ENCODE measurements around the gene GUCA1A.
A peak's percentile ranks its signal among the peaks of the same experiment; 100 is the strongest.

GUCA1A gene

DNA sequence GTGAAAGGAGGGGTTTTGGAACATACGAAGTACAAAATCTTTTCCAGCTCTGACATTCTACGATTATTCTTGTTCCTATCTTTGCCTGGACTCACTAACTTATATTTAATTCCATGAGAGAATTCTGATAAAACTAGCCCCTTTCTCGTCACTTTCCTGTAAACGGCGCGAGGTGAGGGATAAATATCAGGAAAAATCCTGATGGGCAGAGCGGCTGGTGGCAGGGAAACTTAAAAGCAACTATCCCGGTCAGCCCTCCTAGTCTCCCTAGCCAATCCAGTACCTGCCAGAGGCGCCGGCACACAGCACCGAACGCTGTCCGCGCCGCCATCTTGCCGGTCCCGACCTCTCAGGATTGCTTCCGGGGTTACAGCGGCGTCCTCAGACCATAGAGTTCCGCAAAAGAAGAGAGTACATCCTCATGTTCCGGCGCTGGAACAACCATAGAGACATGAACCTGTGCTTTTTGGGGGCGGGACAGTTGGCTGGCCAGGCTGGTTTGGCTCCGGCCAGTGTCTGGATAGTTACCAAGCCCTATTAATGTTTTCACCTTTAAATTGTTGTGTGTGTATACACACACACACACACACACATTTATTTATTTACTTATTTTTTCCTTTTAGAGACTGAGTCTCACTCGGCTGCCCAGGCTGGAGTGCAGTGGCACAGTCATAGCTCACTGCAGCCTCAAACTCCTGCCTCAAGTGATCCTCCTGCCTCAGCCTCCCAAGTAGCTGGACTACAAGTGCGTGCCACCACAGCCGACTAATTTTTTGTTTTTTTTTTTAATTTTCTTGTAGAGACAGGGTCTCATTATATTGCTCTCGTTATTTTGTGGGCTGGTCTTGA, 44.6 kb downstream of the GUCA1A start, which contains the start of gene MRPS10:
MRPS10 (minus strand) TSS at position 343 of the 849 bp plus-strand sequence; CDS start at position 331, 12 bp downstream.
- peak; percentile 89 for DNase-seq (ENCODE audit: low spot score)
- H3K9me3 Mint-ChIP-seq = no peaks in the 10 kb centered on the region
- H3K4me1 Mint-ChIP-seq (ENCODE audit: low read depth) = peaks cover 18% of the 10 kb centered on the region
- peaks cover 14% of the 10 kb centered on the region for H3K36me3 Mint-ChIP-seq (ENCODE audit: low read depth)
- no peaks in the 10 kb centered on the region for H3K27me3 Mint-ChIP-seq (ENCODE audit: low read depth)
- peak within 1 kb of the TSS; percentile 91 for H3K27ac Mint-ChIP-seq
- peak within 1 kb of the TSS; percentile 100 for H3K4me3 Mint-ChIP-seq

DNA sequence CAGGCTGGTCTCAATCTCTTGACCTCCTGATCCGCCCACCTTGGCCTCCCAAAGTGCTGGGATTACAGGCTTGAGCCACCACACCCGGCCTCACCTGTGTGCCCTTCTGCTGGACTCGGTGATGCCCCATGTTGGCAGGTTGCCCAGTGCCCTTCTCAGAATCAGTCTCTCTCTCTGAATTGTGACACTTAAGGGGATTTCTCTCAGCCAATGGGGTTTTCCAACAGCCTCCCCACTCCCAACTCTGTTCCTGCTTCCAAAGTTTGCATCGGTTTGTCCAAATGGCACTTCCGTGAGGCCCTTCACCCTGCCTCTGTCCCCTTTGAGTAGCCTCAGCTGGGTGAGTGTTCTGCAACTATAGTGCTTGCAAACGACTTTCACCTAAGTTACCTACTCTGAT, 47.6 kb downstream of the GUCA1A start:
- Mint-ChIP-seq H3K9me3 (no peaks in the 10 kb centered on the region), H3K4me3 (no peak overlapping the region), H3K4me1 (ENCODE audit: low read depth) (peaks cover 19% of the 10 kb centered on the region), H3K27me3 (ENCODE audit: low read depth) (no peaks in the 10 kb centered on the region), H3K36me3 (ENCODE audit: low read depth) (peaks cover 4% of the 10 kb centered on the region), H3K27ac (no peak overlapping the region)
- DNase-seq (ENCODE audit: low spot score) = no peak

GRCh38 chr6:42221546-42221945, 48.4 kb downstream of the GUCA1A start:
- H3K27ac Mint-ChIP-seq = no peak overlapping the region
- no peaks in the 10 kb centered on the region for H3K27me3 Mint-ChIP-seq (ENCODE audit: low read depth)
- H3K9me3 Mint-ChIP-seq = no peaks in the 10 kb centered on the region
- peaks cover 16% of the 10 kb centered on the region for H3K4me1 Mint-ChIP-seq (ENCODE audit: low read depth)
- H3K4me3 Mint-ChIP-seq = no peak overlapping the region
- DNase-seq (ENCODE audit: low spot score) = no peak
- peaks cover 8% of the 10 kb centered on the region for H3K36me3 Mint-ChIP-seq (ENCODE audit: low read depth)

GRCh38 chr6:42222448-42222847, 49.3 kb downstream of the GUCA1A start:
- no peak overlapping the region for H3K4me3 Mint-ChIP-seq
- H3K9me3 Mint-ChIP-seq = no peaks in the 10 kb centered on the region
- no peak overlapping the region for H3K27ac Mint-ChIP-seq
- no peak for DNase-seq (ENCODE audit: low spot score)
- H3K4me1 Mint-ChIP-seq (ENCODE audit: low read depth) = peaks cover 11% of the 10 kb centered on the region
- no peaks in the 10 kb centered on the region for H3K27me3 Mint-ChIP-seq (ENCODE audit: low read depth)
- H3K36me3 Mint-ChIP-seq (ENCODE audit: low read depth) = peaks cover 7% of the 10 kb centered on the region

DNA sequence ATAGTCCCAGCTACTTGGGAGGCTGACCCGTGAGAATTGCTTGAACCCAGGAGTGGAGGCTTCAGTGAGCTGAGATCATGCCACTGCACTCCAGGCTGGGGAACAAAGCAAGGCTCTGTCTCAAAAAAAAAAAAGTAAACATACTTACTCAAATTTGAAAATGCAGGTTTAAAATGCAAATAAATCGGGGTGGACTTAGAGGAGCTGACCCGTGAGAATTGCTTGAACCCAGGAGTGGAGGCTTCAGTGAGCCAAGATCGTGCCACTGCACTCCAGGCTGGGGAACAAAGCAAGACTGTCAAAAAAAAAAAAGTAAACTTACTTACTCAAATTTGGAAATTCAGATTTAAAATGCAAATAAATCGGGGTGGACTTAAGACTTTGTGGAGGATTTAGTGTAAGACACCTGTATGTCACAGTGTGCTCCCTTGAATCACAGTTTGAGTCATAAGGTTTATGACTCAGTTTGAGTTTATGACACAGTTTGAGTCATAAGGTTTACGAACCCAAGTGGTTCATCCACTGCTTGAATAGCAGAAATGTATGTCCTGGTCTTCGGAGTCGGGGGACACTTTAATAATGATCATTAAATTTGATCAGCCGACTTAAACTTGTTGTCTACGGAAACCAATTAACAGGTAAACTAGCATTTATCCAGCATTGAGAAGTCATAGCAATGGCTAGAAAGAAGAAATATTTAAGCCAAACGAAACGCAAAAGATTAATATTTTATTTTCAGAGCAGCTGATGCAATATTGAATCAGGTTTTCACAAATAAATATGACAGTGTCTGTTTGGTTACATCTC, 51.3 kb downstream of the GUCA1A start:
- DNase-seq (ENCODE audit: low spot score) = peak; percentile 20
- H3K4me3 Mint-ChIP-seq = no peak overlapping the region
- H3K27me3 Mint-ChIP-seq (ENCODE audit: low read depth) = no peaks in the 10 kb centered on the region
- H3K9me3 Mint-ChIP-seq = no peaks in the 10 kb centered on the region
- no peak overlapping the region for H3K27ac Mint-ChIP-seq
- H3K36me3 Mint-ChIP-seq (ENCODE audit: low read depth) = peaks cover 12% of the 10 kb centered on the region
- H3K4me1 Mint-ChIP-seq (ENCODE audit: low read depth) = peaks cover 6% of the 10 kb centered on the region

- no peak for DNase-seq (ENCODE audit: low spot score)
- Mint-ChIP-seq H3K36me3 (ENCODE audit: low read depth) (peaks cover 13% of the 10 kb centered on the region), H3K4me3 (no peak overlapping the region), H3K4me1 (ENCODE audit: low read depth) (peaks cover 6% of the 10 kb centered on the region), H3K9me3 (no peaks in the 10 kb centered on the region), H3K27ac (no peak overlapping the region), H3K27me3 (ENCODE audit: low read depth) (no peaks in the 10 kb centered on the region)
These were observed 51.8 kb downstream of the GUCA1A start for GRCh38 chr6:42225029-42225339.

- H3K36me3 Mint-ChIP-seq (ENCODE audit: low read depth) = peaks cover 13% of the 10 kb centered on the region
- H3K27me3 Mint-ChIP-seq (ENCODE audit: low read depth) = no peaks in the 10 kb centered on the region
- H3K4me1 Mint-ChIP-seq (ENCODE audit: low read depth) = peaks cover 6% of the 10 kb centered on the region
- H3K9me3 Mint-ChIP-seq = no peaks in the 10 kb centered on the region
- H3K4me3 Mint-ChIP-seq = no peak overlapping the region
- H3K27ac Mint-ChIP-seq = no peak overlapping the region
- DNase-seq (ENCODE audit: low spot score) = no peak
These were observed 52.3 kb downstream of the GUCA1A start for GRCh38 chr6:42225419-42225818.

DNA sequence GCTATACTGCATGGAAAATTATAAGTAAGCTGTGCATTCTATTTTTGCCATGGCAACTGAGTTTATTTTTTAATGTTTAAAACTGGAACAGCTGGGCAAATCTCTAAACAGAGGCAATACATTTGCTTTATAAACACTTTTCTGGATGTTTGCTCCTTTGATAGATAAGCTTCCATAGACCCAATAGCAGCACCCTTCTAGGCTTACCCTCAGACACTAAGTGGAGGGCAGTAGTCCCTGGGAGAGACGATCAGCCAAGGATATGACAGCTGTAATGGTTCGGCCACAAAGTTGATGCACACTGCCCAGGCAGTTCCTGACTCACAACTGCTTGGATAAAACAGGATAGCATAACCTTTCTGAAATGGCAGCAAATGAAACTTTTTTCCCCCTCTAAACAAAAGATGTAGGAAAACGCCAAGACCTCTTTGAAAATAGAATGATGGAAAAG, 53.0 kb downstream of the GUCA1A start:
- DNase-seq (ENCODE audit: low spot score) = no peak
- Mint-ChIP-seq H3K9me3 (no peaks in the 10 kb centered on the region), H3K27ac (no peak overlapping the region), H3K4me1 (ENCODE audit: low read depth) (peaks cover 6% of the 10 kb centered on the region), H3K27me3 (ENCODE audit: low read depth) (no peaks in the 10 kb centered on the region), H3K4me3 (no peak overlapping the region), H3K36me3 (ENCODE audit: low read depth) (peaks cover 13% of the 10 kb centered on the region)

DNA sequence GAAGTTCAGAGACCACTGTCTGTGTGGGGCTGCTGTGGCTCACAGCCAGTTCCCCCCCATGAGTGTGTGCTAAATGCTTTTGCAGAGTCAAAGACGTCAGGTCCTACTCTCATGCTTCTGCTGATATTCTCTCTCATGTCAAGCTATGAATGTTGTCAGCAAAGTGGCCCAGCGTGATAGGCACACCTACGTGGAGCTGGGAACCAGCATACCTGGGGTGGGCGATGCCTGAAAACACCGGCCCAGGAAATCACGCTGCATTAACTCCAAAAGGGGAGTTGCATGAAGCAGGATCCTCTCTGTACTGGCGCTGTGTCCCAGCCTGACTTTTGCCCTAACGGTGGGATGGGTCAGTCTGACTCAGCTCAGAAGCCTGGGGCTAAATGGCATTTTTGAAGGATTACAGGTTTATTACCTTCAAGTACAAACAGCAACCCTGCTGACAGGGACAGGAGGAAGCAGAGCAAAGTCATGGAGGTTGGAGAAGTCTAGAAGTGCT, 53.5 kb downstream of the GUCA1A start:
- no peak overlapping the region for H3K27ac Mint-ChIP-seq
- no peaks in the 10 kb centered on the region for H3K9me3 Mint-ChIP-seq
- H3K27me3 Mint-ChIP-seq (ENCODE audit: low read depth) = no peaks in the 10 kb centered on the region
- H3K4me3 Mint-ChIP-seq = no peak overlapping the region
- H3K4me1 Mint-ChIP-seq (ENCODE audit: low read depth) = peaks cover 6% of the 10 kb centered on the region
- H3K36me3 Mint-ChIP-seq (ENCODE audit: low read depth) = peaks cover 13% of the 10 kb centered on the region
- DNase-seq (ENCODE audit: low spot score) = no peak

DNA sequence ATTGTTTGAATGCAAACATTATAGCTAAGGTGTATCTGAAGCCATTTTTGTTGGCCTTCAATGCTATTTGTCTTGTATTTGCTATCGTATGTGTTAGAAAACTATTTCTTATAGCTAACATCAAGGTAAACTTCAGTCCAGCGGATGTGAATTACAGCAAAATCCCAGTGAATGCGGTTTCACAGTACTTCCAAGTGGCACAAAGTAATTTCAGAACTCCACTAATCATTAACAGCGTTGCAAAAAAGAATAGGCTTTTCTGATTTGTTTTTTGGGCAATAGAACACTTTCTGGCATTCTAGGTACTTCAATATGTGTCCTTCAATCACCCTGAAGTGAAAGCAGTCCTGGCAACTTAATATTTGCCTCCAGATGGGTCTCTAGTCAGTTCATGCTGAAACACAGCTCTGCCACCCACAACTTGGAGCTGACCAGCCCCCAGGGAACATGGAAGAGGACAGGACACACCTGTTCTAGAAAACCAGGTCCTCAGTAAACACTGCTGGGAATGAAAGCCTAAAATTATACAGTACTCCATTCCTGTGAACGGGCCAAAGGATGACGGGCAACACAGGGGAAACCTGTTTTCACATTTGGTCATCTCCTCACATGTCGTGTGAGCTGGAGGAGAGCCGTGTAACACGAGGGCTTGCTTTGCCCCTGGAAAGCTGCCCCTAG, 54.1 kb downstream of the GUCA1A start:
- Mint-ChIP-seq H3K4me3 (no peak overlapping the region), H3K36me3 (ENCODE audit: low read depth) (peaks cover 16% of the 10 kb centered on the region), H3K4me1 (ENCODE audit: low read depth) (peaks cover 6% of the 10 kb centered on the region), H3K27ac (no peak overlapping the region), H3K9me3 (no peaks in the 10 kb centered on the region), H3K27me3 (ENCODE audit: low read depth) (no peaks in the 10 kb centered on the region)
- no peak for DNase-seq (ENCODE audit: low spot score)

DNA sequence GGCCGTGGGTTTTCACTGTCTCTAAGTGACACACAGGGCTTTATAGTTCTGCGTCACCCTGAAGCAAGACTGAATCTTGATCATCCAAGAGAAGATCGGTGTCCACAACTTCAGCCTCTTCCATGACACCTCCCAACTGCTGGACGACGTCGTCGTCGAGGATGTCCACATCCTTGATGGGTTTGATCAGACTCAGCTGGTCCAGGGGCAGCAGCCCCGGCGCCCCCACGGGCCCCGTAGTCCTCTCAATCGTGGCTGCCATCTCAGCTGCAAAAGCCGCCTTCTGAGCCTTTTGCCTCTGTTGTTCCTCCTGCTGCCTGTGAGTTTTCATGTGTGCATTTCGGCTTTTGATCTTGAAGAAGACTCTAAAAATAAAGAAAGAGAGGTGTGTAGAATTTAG, 55.1 kb downstream of the GUCA1A start:
- Mint-ChIP-seq H3K27ac (no peak overlapping the region), H3K4me1 (ENCODE audit: low read depth) (peaks cover 6% of the 10 kb centered on the region), H3K36me3 (ENCODE audit: low read depth) (peaks cover 22% of the 10 kb centered on the region), H3K9me3 (no peaks in the 10 kb centered on the region), H3K27me3 (ENCODE audit: low read depth) (no peaks in the 10 kb centered on the region), H3K4me3 (no peak overlapping the region)
- DNase-seq (ENCODE audit: low spot score) = no peak

All from T-helper 2 cell treated with Interferon-gamma antibody and Interleukin-4, amounts not matched to agents 5 μg/mL and 100 μg/mL, for 36 hours (primary cell).